ENCODE results near the gene ACSM5. TPM values are rescaled to one million over a fixed set of nuclear protein-coding genes. Genes with fewer than 3 reads are reported as not detected.

Gene ACSM5
- not detected in 5 replicates for total RNA-seq (2022; extraction: Qiagen RNA extraction)

GRCh38 chr16:20409398-20410120 lies at the start of gene ACSM5:
Gene ACSM5, plus strand, starts transcription at chr16:20409534. Its CDS starts 1,951 bp downstream, at chr16:20411485.

DNA sequence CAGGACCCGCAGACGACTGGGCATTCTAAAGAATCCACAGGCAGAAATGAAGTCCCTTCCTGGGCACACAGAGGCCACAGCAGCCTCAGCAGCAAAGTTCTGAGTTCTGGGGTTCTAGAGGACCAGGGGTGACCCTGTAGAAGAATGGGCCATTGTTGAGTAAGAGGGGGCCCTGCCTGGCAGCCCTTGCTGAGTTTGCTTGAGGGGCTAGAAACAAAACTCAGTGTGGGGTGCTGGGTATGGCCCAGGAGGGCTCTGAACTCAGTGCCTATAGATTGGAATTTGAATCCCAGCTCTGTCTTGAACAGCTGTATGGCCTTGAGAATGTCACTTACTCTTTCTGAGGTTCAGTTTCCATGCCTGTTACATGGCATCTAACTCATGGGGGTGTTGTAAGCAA lies 4.7 kb upstream of the ACSM5 start, which contains the start of gene PDILT:
PDILT (minus strand) TSS at position 101 of the 400 bp plus-strand sequence. CDS start 5,437 bp downstream, outside the sequence.

GRCh38 chr16:20451364-20451763 lies 42.0 kb downstream of the ACSM5 start, which contains the start of gene ACSM2A:
Gene ACSM2A, plus strand, starts transcription at chr16:20451521. Its CDS starts 8,594 bp downstream, at chr16:20460115.

Other genes with a start within 250 kb of the ACSM5 start
- gene GP2, start 82.0 kb upstream of the ACSM5 start, total RNA-seq (2022; extraction: Qiagen RNA extraction): 0.13 TPM in 1 of 5 replicates, not detected in the others
- gene UMOD, start 56.8 kb upstream of the ACSM5 start, total RNA-seq (2022; extraction: Qiagen RNA extraction): not detected in 5 replicates
- not detected in 5 replicates for gene PDILT, start 4.8 kb upstream of the ACSM5 start, total RNA-seq (2022; extraction: Qiagen RNA extraction)
- gene ACSM2A, start 42.0 kb downstream of the ACSM5 start, total RNA-seq (2022; extraction: Qiagen RNA extraction): not detected in 5 replicates
- gene ACSM2B, start 166.8 kb downstream of the ACSM5 start, total RNA-seq (2022; extraction: Qiagen RNA extraction): not detected in 5 replicates